SKM-1 treated with dmso at 0.1 percent for 144 hours (cell line): ENCODE results near the gene COPZ2.
"Not testable (repeated sequence)": the region's sequence is repeated elsewhere in the genome, so short reads cannot be mapped to it uniquely, and the experiment has no call there.

Source experiments
- DNase-seq: peaks from one replicate; lab custom pipeline; 2025; ENCODE audit not compliant: unreplicated experiment; lab: John Stamatoyannopoulos, UW

Gene COPZ2

GRCh38 chr17:48037036-48037837 lies at the start of gene COPZ2:
COPZ2 (minus strand) TSS chr17:48037797; CDS start chr17:48037777, 20 bp downstream.
- DNase-seq = peak; percentile 26

GRCh38 chr17:48084932-48085331 lies 47.3 kb upstream of the COPZ2 start:
- no peak for DNase-seq

DNA sequence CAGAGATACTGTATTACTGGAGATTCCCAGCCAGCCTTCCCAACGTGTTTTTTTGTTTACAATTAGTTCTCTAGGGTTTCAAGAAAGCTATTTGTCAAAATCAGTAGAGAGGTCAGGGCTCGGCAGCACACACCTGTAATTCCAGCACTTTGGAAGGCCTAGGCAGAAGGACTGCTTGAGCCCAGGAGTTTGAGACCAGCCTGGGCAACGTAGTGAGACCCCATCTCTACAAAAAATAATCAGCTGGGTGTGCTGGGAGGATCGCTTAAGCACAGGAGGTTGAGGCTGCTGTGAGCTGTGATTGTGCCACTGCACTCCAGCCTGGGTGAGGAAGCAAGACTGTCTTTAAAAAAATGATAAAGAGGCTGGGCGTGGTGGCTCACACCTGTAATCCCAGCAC lies 44.3 kb upstream of the COPZ2 start:
- DNase-seq = no peak

GRCh38 chr17:48077152-48077551 lies 39.6 kb upstream of the COPZ2 start:
- not testable (repeated sequence) for DNase-seq

- DNase-seq = peak; percentile 47
Observed at GRCh38 chr17:48074322-48075081, 36.9 kb upstream of the COPZ2 start.

DNA sequence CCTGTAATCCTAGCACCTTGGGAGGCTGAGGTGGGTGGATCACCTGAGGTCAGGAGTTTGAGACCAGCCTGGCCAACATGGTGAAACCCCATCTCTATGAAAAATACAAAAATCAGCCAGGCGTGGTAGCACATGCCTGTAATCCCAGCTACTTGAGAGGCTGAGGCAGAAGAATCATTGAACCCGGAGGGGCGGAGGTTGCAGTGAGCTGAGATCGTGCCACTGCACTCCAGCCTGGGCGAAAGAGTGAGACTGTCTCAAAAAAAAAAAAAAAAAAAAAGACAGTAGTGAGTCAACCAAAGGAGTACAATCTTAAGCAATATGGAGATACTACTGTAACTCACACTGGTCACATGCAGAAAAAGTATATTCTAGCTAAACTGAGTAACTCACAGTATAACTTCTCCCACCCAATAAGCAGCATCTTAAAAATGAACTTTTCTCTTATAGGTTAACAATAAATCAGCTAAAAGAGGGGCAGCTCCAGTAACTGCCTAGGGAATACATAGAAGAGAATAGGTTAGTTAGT lies 36.0 kb upstream of the COPZ2 start:
- DNase-seq = not testable (repeated sequence)

DNA sequence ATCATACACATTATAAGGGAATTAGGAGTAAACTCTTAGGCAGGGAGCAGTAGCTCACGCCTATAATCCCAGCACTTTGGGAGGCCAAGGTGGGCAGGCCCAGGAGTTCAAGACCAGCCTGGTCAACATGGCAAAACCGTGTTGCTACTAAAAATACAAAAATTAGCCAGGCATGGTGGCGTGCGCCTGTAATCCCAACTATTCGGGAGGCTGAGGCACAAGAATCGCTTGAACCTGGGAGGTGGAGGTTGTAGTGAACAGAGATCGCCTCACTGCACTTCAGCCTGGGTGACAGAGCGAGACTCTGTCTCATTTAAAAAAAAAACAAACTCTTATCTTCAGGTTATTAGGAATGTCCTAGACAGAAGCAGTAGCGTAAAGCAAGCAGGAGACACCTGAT lies 35.2 kb upstream of the COPZ2 start:
- not testable (repeated sequence) for DNase-seq

DNA sequence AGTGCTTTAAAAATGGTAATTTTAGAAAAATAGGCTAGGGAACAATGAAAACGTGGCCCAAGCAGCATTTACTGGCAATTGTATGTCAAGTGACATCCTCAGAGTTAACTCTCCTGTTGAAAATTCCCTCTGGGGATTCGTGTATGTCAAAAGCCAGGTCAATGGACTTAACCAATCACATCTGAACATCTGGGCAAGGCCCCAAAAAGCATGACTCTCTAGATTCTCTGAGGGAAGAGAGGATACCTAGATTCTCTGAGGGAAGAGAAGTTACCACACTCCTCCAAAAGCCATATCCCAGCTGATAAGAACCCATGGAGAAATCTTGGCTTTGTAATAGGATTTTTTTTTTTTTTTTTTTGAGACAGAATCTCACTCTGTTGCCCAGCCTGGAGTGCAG lies 34.1 kb upstream of the COPZ2 start:
- no peak for DNase-seq

- no peak for DNase-seq
Observed at GRCh38 chr17:48070195-48070594, 32.6 kb upstream of the COPZ2 start.

GRCh38 chr17:48068491-48068961 lies 30.9 kb upstream of the COPZ2 start:
- no peak for DNase-seq

DNA sequence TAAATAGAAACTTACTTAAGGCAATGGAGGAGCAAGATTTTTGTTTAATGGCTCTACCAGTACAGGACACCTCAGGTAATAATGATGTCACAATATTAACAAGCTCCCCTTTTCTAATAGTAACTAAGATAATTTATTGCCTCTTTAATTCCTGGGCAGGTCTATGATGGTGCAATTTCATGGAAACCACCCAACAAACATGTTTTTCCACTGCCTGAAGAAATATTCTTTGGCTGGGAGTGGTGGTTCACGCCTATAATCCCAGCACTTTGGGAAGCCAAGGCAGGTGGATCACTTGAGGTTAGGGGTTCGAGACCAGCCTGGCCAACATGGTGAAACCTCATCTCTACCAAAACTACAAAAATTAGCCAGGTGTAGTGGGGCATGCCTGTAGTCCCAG lies 30.2 kb upstream of the COPZ2 start:
- not testable (repeated sequence) for DNase-seq

DNA sequence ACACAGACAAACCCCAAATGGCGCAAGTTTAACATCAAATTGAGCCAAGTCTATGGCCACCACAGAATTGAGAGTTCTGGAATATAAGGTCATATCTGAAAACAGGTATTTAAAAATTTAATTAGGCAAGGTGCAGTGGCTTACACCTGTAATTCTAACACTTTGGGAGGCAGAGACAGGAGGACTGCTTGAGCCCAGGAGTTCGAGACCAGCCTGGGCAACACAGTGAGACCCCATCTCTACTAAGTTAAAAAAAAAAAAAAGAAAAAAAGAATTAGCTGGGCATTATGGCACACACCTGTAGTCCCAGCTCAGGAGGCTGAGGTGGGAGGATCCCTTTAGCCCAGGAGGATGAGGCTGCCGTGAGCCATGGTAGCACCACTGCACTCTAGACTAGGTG lies 29.6 kb upstream of the COPZ2 start:
- DNase-seq = no peak

GRCh38 chr17:48066656-48067055 lies 29.1 kb upstream of the COPZ2 start:
- DNase-seq = no peak

DNA sequence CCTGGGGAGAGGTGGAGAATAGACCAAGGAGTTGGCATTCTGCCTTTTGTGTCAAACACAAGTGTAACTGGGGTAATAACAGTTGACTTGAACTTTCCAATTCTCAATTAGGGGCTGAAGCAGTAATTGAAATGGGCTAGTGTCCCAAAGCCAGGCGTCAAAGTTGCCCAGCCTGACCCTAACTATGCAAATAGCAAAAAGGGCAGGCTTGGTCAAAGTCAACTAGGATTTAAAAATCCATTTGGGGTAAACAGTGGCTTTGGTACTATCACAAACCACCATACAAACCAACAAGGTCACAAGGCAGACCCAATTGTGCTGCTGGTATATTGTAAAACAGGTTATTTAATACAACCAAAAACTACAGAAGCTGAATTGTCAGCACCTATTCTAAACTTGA lies 28.6 kb upstream of the COPZ2 start:
- no peak for DNase-seq

DNA sequence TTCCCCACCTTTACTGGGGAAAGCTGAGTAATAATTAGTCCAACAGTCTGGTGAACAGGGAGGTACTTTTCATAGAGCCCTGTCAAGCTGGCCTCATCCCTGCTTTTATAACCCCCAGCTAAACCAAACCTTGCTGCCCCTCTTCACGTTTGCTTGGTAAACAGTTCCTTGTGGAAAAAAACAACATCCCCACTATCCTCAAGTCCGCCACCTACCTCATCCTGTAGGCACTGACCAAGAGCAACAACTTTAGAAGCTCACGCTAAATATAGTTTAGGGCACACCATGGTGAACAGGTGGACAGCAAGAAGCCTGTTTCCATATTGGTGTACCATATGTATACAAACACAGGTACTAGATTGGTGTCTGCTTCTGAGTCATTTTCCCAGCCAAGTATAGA lies 27.0 kb upstream of the COPZ2 start:
- DNase-seq = no peak

DNA sequence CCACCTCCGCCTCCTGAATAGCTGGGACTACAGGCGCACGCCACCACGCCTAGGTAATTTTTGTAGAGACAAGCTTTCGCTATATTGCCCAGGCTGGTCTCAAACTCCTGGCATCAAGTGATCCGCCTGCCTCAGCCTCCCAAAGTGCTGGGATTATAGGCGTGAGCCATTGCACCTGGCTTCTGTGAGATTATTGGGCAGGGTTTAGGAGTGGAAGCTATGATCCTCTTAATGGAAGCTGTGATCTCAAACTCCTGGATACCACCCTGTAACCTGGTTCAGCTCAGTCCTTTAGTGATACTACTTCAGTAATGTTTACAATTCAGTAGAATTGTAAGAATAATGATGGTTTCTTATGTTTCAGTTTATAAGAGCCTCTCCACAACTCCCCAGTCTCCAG lies 24.7 kb upstream of the COPZ2 start:
- no peak for DNase-seq

GRCh38 chr17:48060249-48060648 lies 22.7 kb upstream of the COPZ2 start:
- DNase-seq = no peak

GRCh38 chr17:48059125-48059668 lies 21.6 kb upstream of the COPZ2 start:
- no peak for DNase-seq

DNA sequence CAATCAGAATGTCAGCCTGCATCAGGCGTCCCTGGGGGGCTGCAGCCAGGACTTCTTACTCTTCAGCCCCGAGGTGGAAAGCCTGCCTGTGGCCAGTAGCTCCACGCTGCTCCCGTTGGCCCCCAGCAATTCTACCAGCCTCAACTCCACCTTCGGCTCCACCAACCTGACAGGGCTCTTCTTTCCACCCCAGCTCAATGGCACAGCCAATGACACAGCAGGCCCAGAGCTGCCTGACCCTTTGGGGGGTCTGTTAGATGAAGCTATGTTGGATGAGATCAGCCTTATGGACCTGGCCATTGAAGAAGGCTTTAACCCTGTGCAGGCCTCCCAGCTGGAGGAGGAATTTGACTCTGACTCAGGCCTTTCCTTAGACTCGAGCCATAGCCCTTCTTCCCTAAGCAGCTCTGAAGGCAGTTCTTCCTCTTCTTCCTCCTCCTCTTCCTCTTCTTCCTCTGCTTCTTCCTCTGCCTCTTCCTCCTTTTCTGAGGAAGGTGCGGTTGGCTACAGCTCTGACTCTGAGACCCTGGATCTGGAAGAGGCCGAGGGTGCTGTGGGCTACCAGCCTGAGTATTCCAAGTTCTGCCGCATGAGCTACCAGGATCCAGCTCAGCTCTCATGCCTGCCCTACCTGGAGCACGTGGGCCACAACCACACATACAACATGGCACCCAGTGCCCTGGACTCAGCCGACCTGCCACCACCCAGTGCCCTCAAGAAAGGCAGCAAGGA lies 21.0 kb upstream of the COPZ2 start:
- DNase-seq = no peak

GRCh38 chr17:48057626-48058025 lies 20.0 kb upstream of the COPZ2 start:
- DNase-seq = no peak

DNA sequence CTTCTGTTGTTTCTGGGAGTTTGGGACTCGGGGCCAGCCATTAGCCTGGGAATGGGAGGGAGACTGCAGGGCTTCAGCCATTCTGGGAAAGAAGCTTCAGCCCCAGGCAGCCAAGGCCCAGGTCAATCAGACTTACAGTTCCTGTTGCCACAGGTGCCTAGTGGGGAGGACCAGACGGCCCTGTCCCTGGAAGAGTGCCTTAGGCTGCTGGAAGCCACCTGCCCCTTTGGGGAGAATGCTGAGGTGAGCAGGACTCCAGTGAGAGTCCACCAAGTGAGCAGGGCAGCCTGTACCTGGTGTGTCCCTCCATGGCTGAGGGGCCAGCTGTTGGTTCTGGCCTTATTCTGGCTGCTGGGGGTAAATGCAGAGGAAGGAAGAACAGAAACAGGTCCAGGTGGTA lies 19.3 kb upstream of the COPZ2 start:
- no peak for DNase-seq
